ENCODE measurements around the gene ZXDA. TPM values are rescaled to one million over a fixed set of nuclear protein-coding genes. Genes with fewer than 3 reads are reported as not detected.
A peak's percentile ranks its signal among the peaks of the same experiment; 100 is the strongest.

ZXDA gene
- total RNA-seq, 2 experiments from 2014 or later = 4.2 to 4.6 TPM

GRCh38 chrX:57906790-57907189, 3.5 kb downstream of the ZXDA start:
- no peaks in the 10 kb centered on the region for H3K27me3 Mint-ChIP-seq
- no peak for DNase-seq
- no peak overlapping the region for H3K27ac Mint-ChIP-seq
- POLR2A ChIA-PET = no interaction called here
- CTCF ChIA-PET = no interaction called here
- peak overlapping the region; percentile 27 for H3K4me3 Mint-ChIP-seq
- H3K9me3 Mint-ChIP-seq = no peaks in the 10 kb centered on the region
- H3K4me1 Mint-ChIP-seq = peaks cover 29% of the 10 kb centered on the region
- peaks cover 14% of the 10 kb centered on the region for H3K36me3 Mint-ChIP-seq (ENCODE audit: low read depth)

GRCh38 chrX:57905141-57905540, 5.1 kb downstream of the ZXDA start:
- POLR2A ChIA-PET = no interaction called here
- H3K4me1 Mint-ChIP-seq = peaks cover 21% of the 10 kb centered on the region
- no peaks in the 10 kb centered on the region for H3K27me3 Mint-ChIP-seq
- H3K9me3 Mint-ChIP-seq = no peaks in the 10 kb centered on the region
- CTCF ChIA-PET = no interaction called here
- peaks cover 14% of the 10 kb centered on the region for H3K36me3 Mint-ChIP-seq (ENCODE audit: low read depth)
- DNase-seq = no peak
- H3K4me3 Mint-ChIP-seq = peak overlapping the region; percentile 32
- H3K27ac Mint-ChIP-seq = peak overlapping the region; percentile 14

- Mint-ChIP-seq H3K9me3 (no peaks in the 10 kb centered on the region), H3K36me3 (ENCODE audit: low read depth) (peaks cover 14% of the 10 kb centered on the region), H3K4me1 (peaks cover 21% of the 10 kb centered on the region), H3K27ac (no peak overlapping the region), H3K4me3 (no peak overlapping the region), H3K27me3 (no peaks in the 10 kb centered on the region)
- ChIA-PET CTCF (no interaction called here), POLR2A (no interaction called here)
- no peak for DNase-seq
Observed at GRCh38 chrX:57904176-57904880, 5.9 kb downstream of the ZXDA start.

GRCh38 chrX:57902633-57903032, 7.6 kb downstream of the ZXDA start:
- no peaks in the 10 kb centered on the region for H3K27me3 Mint-ChIP-seq
- no peak for DNase-seq
- no peak overlapping the region for H3K4me3 Mint-ChIP-seq
- H3K9me3 Mint-ChIP-seq = no peaks in the 10 kb centered on the region
- peaks cover 17% of the 10 kb centered on the region for H3K4me1 Mint-ChIP-seq
- peaks cover 14% of the 10 kb centered on the region for H3K36me3 Mint-ChIP-seq (ENCODE audit: low read depth)
- CTCF ChIA-PET = no interaction called here
- H3K27ac Mint-ChIP-seq = no peak overlapping the region
- POLR2A ChIA-PET = no interaction called here

GRCh38 chrX:57901466-57901865, 8.8 kb downstream of the ZXDA start:
- Mint-ChIP-seq H3K27ac (no peak overlapping the region), H3K4me1 (peaks cover 8% of the 10 kb centered on the region), H3K9me3 (no peaks in the 10 kb centered on the region), H3K4me3 (no peak overlapping the region), H3K36me3 (ENCODE audit: low read depth) (peaks cover 8% of the 10 kb centered on the region), H3K27me3 (no peaks in the 10 kb centered on the region)
- POLR2A ChIA-PET = no interaction called here
- DNase-seq = no peak
- CTCF ChIA-PET = no interaction called here

GRCh38 chrX:57900975-57901374, 9.3 kb downstream of the ZXDA start:
- Mint-ChIP-seq H3K36me3 (ENCODE audit: low read depth) (peaks cover 5% of the 10 kb centered on the region), H3K27me3 (no peaks in the 10 kb centered on the region), H3K27ac (no peak overlapping the region), H3K4me3 (no peak overlapping the region), H3K9me3 (no peaks in the 10 kb centered on the region), H3K4me1 (peaks cover 4% of the 10 kb centered on the region)
- ChIA-PET POLR2A (no interaction called here), CTCF (no interaction called here)
- DNase-seq = no peak

- POLR2A ChIA-PET = no interaction called here
- CTCF ChIA-PET = no interaction called here
- no peak for DNase-seq
- H3K36me3 Mint-ChIP-seq (ENCODE audit: low read depth) = peaks cover under 1% of the 10 kb centered on the region
- H3K9me3 Mint-ChIP-seq = no peaks in the 10 kb centered on the region
- H3K27me3 Mint-ChIP-seq = no peaks in the 10 kb centered on the region
- no peak overlapping the region for H3K4me3 Mint-ChIP-seq
- no peak overlapping the region for H3K27ac Mint-ChIP-seq
- H3K4me1 Mint-ChIP-seq = no peaks in the 10 kb centered on the region
Observed at GRCh38 chrX:57899906-57900305, 10.4 kb downstream of the ZXDA start.

- POLR2A ChIA-PET = no interaction called here
Observed at GRCh38 chrX:57899064-57899463, 11.2 kb downstream of the ZXDA start.

GRCh38 chrX:57871463-57871862, 38.8 kb downstream of the ZXDA start:
- ChIA-PET CTCF (no interaction called here), POLR2A (no interaction called here)
- Mint-ChIP-seq H3K4me1 (no peaks in the 10 kb centered on the region), H3K4me3 (no peak overlapping the region), H3K27me3 (no peaks in the 10 kb centered on the region), H3K9me3 (peaks cover 8% of the 10 kb centered on the region), H3K36me3 (ENCODE audit: low read depth) (no peaks in the 10 kb centered on the region), H3K27ac (no peak overlapping the region)
- DNase-seq = no peak

More at GRCh38 chrX:57899064-57899463, 11.2 kb downstream of the ZXDA start:
- Mint-ChIP-seq H3K4me3 (no peak overlapping the region), H3K27ac (no peak overlapping the region), H3K36me3 (ENCODE audit: low read depth) (no peaks in the 10 kb centered on the region), H3K4me1 (peaks cover 2% of the 10 kb centered on the region), H3K27me3 (no peaks in the 10 kb centered on the region), H3K9me3 (no peaks in the 10 kb centered on the region)
- no peak for DNase-seq
- CTCF ChIA-PET = no interaction called here

Other genes starting within 250 kb of the ZXDA start
- gene NLRP2B, start 230.2 kb downstream of the ZXDA start, total RNA-seq = not detected